HG02870 (cell line): Measurements from ENCODE around the gene KNCN.

Experiments used
- ATAC-seq: cut with Tn5 transposase; IDR thresholded peaks from one replicate; pipeline ENCODE4 v1.9.1; 2021; ENCODE audit warnings: mild to moderate bottlenecking, moderate library complexity; ENCODE audit not compliant: unreplicated experiment

The KNCN gene

DNA sequence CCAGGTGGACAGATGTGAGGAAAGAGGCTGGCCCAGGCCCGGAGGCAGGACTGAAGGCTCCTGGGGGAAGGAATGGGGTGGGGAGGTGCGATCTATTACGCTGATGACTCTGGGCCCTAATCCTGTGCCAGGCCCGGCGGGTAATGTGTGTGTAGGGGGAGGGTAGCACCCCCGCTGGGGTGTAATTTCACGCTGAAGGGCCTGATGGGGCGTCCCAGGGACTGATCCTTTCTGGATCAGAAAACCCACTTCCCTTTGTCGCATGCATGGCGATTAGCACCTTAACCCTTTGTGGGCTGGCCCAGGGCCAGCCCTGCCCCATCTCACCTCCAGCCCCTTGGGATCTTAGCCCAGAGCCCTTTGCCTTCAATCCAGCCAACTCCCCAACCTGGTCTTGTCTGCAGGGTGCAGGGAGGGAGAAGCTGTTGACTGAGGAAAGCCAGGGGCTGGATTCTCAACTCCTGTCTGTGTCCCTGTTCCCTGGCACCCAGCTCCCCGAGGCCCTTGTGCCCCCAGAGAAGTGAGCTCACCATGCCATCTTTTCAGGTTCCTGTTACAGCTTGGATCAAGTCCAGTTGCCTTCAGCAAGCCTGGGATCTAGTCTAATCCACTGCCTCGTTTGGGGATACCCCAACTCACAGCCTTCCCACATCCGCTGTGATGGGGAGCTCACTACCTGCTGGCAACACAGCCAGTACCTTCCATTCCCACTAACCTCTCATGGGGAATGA, 26.0 kb downstream of the KNCN start:
- no peak for ATAC-seq

- ATAC-seq: no peak
These were observed 26.6 kb downstream of the KNCN start for GRCh38 chr1:46524843-46525242.

DNA sequence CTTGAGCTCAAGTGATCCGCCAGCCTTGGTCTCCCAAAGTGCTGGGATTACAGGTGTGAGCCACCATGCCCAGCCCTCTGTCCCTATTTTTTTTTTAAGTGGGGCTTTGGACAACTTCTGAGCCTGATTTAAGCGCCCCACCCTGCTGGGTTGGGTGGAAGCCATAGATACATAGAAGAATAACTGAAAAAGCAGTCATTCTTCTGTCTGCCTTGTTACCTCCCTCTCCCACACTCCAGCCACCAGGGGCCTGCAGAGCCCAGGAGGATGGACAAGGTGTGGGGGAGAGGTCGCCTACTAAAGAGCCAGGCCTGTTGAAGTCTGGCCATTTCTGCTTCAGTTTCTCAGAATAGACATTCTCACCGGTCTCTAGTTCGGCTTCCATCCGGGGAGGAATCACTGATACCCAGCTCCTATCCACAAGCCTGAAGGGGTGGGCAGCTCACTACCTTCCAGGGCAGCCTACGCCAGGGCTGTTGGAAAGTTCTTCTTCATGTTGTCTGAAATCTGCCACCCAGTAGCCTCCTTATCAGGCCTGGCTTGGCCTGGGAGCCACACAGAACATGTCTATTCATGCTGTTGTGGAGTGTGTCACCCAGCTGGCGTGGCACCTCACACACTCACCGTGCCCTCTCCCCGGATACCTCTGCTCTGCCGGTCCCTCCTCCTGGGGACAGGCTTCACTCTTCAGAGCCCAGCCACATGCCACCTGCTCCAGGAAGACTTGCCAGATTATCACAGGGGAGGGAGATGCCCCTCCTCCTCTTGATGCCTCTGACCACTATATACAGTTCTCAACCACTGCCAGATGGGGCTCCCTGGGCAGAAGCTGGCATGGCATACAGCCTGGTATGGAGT, 27.7 kb downstream of the KNCN start:
- no peak for ATAC-seq

DNA sequence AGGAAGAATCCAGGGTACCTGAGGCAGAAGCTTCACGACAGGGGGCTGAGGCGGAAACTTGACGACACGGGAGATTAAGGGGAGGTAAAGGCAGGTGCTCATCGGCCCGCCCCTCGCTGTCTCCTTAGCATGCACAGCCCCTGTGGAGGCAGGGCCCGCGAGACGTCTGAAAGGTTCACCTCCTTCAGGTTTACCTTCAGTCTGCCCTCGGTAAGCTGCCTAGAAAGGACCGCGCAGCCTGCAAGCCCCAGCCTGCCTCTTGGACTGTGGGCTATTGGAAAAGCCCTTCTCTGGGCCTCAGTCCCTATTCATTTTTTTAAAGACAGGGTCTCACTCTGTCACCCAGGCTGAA, 28.5 kb downstream of the KNCN start:
- no peak for ATAC-seq

GRCh38 chr1:46522184-46522968, 29.1 kb downstream of the KNCN start:
- ATAC-seq: peak; percentile 41

DNA sequence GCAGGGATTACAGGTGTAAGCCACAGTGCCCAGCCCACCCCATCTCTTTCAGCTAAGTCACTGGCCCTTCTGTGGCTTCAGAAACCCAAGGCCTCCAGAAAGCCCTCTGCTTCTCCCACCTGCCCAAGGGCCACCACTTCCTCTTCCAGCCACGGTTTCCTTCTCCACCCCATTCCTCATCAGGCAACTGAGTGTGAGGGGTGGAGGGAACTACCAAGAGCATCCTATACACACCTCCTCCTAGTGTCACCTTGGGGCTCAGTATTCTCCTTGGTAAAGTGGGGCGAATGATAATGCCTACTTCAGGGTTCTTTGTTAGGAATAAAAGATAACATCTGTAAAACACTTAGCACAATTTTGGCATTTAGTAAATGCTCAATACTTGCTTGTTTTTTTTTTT, 30.0 kb downstream of the KNCN start:
- no peak for ATAC-seq

- no peak for ATAC-seq
These were observed 31.2 kb downstream of the KNCN start for GRCh38 chr1:46520063-46520911.

GRCh38 chr1:46519209-46519608, 32.2 kb downstream of the KNCN start:
- ATAC-seq: no peak

DNA sequence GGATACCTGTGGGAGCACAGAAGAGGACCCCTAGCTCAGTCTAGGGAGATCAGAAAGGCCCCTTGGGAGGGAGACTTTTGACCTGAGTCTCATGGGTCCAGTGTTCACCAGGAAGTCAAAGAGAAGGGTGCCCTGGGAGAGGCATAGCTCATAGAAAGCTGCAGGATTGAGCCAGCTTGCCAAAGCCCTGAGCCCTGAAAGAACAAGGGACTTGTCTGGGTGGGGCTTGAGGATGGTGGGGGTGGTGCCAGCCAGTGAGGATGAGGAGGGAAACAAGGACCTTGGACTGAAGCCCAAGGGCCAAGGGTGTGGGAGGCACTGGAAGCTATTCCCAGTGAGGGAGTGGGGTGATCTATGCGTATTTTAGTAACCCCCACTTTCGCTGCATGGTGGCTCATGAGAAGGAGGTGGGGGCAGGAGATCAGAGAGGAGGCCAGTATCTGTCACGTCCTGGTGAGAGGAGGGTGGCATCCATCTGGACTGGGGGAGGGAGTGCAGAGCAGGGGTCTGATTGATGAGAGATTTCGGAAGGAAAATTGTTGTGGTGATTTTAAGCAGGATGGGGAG, 33.4 kb downstream of the KNCN start:
- no peak for ATAC-seq

GRCh38 chr1:46517010-46517600, 34.3 kb downstream of the KNCN start:
- ATAC-seq: no peak

GRCh38 chr1:46516200-46516950, 35.1 kb downstream of the KNCN start:
- ATAC-seq: no peak

DNA sequence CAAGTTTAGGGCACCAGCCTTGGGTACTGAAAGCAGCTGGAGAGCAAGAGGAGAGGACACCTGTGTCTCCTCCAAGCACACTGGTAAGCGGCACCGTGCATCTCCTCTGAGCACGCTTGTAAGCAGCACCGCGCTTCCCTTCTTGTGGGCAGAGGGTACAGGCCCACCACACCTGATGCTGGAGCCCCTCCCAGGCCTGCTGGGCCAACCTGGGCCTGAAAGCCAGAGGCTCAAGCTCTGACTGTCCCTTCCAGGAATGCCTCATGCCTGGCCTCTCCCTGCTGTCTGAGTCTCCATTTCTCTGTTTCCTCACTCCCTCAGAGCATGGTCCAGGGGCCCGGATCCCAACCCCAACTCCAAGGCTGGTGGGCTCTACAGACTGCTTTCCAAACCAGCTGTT, 35.9 kb downstream of the KNCN start:
- no peak for ATAC-seq

- no peak for ATAC-seq
These were observed 37.9 kb downstream of the KNCN start for GRCh38 chr1:46513536-46513935.

GRCh38 chr1:46512792-46513190, 38.7 kb downstream of the KNCN start:
- no peak for ATAC-seq

DNA sequence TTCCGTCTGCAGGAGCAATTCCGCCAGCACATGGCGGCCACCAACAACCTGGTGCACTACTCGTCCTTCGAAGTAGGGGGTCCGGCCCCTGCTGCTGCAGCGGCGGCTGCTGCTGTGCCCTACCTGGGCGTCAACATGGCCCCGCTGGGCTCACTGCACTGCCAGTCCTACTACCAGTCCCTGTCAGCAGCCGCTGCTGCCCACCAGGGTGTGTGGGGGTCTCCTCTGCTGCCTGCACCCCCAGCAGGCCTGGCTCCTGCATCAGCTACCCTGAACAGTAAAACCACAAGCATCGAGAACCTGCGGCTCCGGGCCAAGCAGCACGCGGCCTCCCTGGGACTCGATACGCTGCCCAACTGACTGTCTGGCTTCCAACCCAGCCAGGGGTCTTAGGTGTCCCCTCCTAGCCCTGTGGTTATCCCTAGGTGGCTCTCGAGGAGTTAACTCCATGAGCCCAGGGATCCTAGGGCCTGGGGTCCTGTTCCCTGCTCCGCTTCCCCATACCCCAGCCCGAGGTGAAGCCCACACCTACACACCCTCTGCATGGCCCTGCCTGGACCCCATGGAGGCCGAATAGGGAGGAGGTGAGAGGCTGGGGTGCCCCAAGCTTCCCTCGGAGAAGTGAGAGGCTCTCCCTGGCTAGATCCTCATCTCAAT, 39.2 kb downstream of the KNCN start:
- ATAC-seq: no peak

- no peak for ATAC-seq
These were observed 40.5 kb downstream of the KNCN start for GRCh38 chr1:46510998-46511365.

- no peak for ATAC-seq
These were observed 41.0 kb downstream of the KNCN start for GRCh38 chr1:46510341-46510997.

DNA sequence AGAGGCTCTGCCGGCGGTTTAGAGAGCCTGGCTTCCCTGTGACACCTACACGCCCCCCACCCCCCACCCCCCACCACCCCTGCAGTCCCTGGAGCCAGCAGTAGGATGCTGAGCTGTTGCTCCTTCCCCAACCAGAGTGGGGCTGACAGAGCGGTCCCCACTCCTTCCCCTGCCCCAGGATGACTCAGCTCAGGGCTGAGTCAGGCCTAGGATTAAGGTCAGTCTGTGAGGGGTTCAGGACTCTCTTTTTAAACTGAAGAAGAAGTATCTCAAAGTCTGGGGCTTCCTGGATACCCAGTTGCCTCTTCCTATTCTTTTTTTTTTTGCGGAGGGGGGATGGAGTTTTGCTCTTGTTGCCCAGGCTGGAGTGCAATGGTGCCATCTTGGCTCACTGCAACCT, 42.7 kb downstream of the KNCN start:
- no peak for ATAC-seq
